Measurements from ENCODE around the gene TMEFF1. TPM values are rescaled to one million over a fixed set of nuclear protein-coding genes. Genes with fewer than 3 reads are reported as not detected.

The TMEFF1 gene
- total RNA-seq, 1 donor from 2014 or later: 0.80 TPM

DNA sequence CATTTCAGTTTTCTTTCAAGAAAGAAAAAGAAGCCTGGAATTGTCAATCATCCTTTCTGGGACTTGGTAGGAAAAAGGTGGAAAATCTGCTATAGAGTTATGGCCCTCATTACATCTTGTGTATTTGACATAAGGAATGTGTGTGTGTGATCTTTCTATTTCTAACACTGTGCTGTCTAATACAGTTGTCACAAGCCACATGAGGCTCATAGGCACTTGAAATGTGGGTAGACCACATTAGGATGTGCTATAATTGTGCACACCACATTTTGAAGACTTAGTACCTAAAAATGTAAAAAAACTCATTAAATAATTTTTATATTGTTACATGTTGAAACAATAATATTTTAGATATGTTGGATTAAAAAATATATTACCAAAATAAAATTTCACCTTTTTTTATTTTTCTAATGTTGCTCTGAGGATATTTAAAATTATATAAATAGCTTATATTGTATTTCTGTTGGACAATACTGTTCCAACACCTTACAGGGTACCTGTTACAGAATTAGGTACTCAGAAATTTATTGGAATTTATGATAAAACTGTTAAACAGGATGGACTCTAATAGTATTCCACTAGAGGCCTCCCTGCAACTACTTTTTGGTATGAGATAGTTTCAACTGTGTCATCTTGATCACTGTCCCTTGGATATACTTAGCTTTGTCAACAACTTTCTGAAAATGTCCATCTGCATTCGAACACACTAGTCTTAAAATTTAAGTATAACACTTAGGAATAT is 27.6 kb upstream of the TMEFF1 start:
- H3K9me3 ChIP-seq: no peaks in the 10 kb centered on the region
- no peak for DNase-seq
- TF ChIP-seq, protein P1, sequence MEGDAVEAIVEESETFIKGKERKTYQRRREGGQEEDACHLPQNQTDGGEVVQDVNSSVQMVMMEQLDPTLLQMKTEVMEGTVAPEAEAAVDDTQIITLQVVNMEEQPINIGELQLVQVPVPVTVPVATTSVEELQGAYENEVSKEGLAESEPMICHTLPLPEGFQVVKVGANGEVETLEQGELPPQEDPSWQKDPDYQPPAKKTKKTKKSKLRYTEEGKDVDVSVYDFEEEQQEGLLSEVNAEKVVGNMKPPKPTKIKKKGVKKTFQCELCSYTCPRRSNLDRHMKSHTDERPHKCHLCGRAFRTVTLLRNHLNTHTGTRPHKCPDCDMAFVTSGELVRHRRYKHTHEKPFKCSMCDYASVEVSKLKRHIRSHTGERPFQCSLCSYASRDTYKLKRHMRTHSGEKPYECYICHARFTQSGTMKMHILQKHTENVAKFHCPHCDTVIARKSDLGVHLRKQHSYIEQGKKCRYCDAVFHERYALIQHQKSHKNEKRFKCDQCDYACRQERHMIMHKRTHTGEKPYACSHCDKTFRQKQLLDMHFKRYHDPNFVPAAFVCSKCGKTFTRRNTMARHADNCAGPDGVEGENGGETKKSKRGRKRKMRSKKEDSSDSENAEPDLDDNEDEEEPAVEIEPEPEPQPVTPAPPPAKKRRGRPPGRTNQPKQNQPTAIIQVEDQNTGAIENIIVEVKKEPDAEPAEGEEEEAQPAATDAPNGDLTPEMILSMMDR (IDR thresholded peaks at IDR 0.05): no peak

DNA sequence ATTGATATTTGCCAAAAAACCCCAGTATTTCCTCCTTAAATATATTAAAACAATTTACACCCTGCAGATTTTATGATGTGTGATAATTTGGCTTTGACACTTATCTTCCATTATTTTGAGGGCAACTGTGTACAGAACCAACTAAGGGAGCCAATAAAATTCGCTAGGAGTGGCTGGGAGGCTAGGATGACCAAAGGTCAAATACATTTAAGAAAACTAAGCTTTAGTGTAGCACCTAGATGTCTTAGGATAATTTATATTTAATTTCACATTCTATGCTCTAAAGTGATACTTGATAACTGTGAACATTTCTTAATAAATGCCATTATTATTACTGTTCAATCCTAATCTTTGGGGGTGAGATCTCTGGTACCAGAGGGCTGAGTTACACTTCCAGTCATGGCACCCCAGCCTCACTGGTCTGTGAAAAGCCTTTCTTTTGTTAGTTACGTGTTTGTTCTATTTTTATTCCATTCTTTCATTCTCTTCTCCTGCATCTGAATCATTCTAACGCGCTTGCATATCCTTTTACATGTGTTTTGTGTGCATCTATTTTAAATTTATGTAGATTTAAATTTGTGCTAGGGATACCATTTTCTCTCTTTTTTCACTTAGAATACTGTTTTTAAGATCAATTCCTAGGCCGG is 26.9 kb upstream of the TMEFF1 start:
- Histone ChIP-seq H3K27me3 (ENCODE audit: low read depth) (no peaks in the 10 kb centered on the region), H3K9me3 (no peaks in the 10 kb centered on the region), H3K4me1 (peaks cover 13% of the 10 kb centered on the region), H3K27ac (no peak overlapping the region), H3K4me3 (no peak overlapping the region), H3K36me3 (peaks cover 32% of the 10 kb centered on the region)
- intact Hi-C loops (cut with DNase I): no loop called here
- TF ChIP-seq, protein P1 (IDR thresholded peaks at IDR 0.05): no peak
- DNase-seq (no peak), ATAC-seq (no peak)

More for the DNA sequence above, 27.6 kb upstream of the TMEFF1 start:
- ATAC-seq: no peak
- Histone ChIP-seq H3K27ac (no peak overlapping the region), H3K27me3 (ENCODE audit: low read depth) (no peaks in the 10 kb centered on the region), H3K4me1 (peaks cover 13% of the 10 kb centered on the region), H3K4me3 (no peak overlapping the region), H3K36me3 (peaks cover 26% of the 10 kb centered on the region)
- intact Hi-C loops (cut with DNase I): no loop called here

DNA sequence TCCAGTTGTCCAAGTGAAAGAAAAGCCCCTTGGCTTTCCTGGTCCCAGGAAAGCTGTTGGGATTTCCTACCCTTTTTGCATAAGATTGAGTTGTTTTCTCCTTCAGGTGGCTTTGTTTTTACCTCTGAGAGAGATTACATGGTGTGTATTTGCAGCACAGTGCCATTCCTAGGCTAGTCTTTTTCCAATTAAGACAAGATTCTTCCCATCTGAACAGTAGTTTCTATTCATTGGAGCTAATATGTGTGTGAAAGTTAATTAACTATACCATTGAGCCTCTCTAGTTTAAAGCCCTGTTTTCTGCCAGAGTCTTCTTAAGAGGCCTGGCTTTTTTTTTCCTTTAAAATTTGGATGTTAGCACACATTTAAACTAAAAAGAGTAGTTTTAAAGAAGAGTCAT is 25.9 kb upstream of the TMEFF1 start:
- Histone ChIP-seq H3K9me3 (no peaks in the 10 kb centered on the region), H3K27me3 (ENCODE audit: low read depth) (no peaks in the 10 kb centered on the region), H3K27ac (no peak overlapping the region), H3K36me3 (peaks cover 27% of the 10 kb centered on the region), H3K4me1 (peaks cover 13% of the 10 kb centered on the region), H3K4me3 (no peak overlapping the region)
- TF ChIP-seq, protein P1 (IDR thresholded peaks at IDR 0.05): no peak
- DNase-seq (no peak), ATAC-seq (no peak)
- intact Hi-C loops (cut with DNase I): no loop called here

DNA sequence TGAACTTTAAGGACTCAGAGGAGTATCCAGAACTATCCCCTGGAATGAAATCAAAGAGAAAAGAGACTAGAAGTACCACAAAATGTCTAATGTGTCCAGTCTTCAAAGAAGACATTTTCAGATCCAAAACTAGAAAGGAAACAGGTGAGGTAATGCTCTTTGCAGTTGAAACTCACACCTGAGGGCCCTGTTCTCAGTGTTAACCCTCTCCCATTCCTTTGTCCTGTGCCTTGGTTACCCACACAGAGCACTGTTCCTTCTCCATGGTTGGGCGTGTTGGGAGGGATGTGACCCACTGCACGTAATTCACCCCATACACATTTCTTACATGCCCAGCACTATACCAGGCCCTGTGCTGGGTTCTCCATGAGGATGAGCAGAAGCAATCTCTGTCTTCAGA is 24.7 kb upstream of the TMEFF1 start:
- TF ChIP-seq, protein P1 (IDR thresholded peaks at IDR 0.05): no peak
- Histone ChIP-seq H3K36me3 (peaks cover 18% of the 10 kb centered on the region), H3K9me3 (no peaks in the 10 kb centered on the region), H3K4me3 (no peak overlapping the region), H3K27me3 (ENCODE audit: low read depth) (no peaks in the 10 kb centered on the region), H3K27ac (no peak overlapping the region), H3K4me1 (peaks cover 13% of the 10 kb centered on the region)
- intact Hi-C loops (cut with DNase I): no loop called here
- DNase-seq (no peak), ATAC-seq (no peak)

DNA sequence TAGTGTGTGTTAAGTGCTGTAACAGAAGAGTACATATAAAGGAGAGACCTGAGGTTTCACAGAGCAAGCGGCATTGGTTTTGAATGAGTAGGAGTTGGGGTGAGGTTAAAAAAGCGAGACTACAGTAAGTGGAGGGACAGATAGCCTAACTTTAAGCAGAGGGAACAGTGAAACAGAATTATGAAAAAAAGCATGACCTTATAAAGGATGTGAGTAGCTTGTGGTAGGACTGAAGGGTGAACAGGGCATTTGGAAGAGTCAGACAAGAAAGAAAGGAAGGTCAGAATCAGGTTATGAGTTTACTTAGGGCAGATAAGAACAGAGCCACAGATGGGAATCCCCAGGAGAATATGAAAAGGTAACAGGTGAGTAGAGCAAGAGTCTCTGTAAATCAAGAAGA is 23.5 kb upstream of the TMEFF1 start:
- intact Hi-C loops (cut with DNase I): no loop called here
- Histone ChIP-seq H3K9me3 (no peaks in the 10 kb centered on the region), H3K27ac (no peak overlapping the region), H3K4me3 (no peak overlapping the region), H3K27me3 (ENCODE audit: low read depth) (no peaks in the 10 kb centered on the region), H3K4me1 (peaks cover 3% of the 10 kb centered on the region), H3K36me3 (peaks cover 15% of the 10 kb centered on the region)
- ATAC-seq (no peak), DNase-seq (no peak)
- TF ChIP-seq, protein P1 (IDR thresholded peaks at IDR 0.05): no peak
